HCT116 (cell line): ENCODE data around the gene HOXC11. TPM values are rescaled to one million over a fixed set of nuclear protein-coding genes. Genes with fewer than 3 reads are reported as not detected.

Source experiments
- ATAC-seq: fragments of 200-7000 bp; cut with Tn5 transposase; 2 replicates; pipeline ENCODE4 v1.9.1; 2020; ENCODE audit warnings: mild to moderate bottlenecking, moderate library complexity
- BruUV-seq: library from RNA; stranded (reverse); fragments of 400-500 nt; replicated peaks from 2 replicates; lab custom pipeline; 2021; lab: Mats Ljungman, UMichigan
- CTCF ChIA-PET: fragments of 300-600 bp; sonication (Branson Sonifier 250); formaldehyde crosslinking; loops from one replicate; lab custom pipeline; 2021; ENCODE audit warnings: antibody characterized with exemption; lab: Charles Lee
- POLR2A ChIA-PET: fragments of 300-600, 350-600 bp; sonication (Branson Sonifier 250); formaldehyde crosslinking; loops from one replicate; lab custom pipeline; 2021; ENCODE audit warnings: antibody characterized with exemption; lab: Charles Lee
- RAD21 ChIA-PET, 2 experiments: fragments of 300-600 bp; sonication (Branson Sonifier 250); formaldehyde crosslinking; loops; one replicate each; lab custom pipeline; 2023; ENCODE audit warnings: low total read pairs in 2 of 2; ENCODE audit not compliant: uncharacterized antibody in 2 of 2, unreplicated experiment in 2 of 2, low non-redundant PET in 1 of 2; lab: Charles Lee
- DNase-seq: peaks from one replicate; pipeline ENCODE4 v3.0.0-alpha.2; 2010; ENCODE audit warnings: low read depth, low spot score
- H2AFZ ChIP-seq: fragments of 200-600 bp; shearing (Covaris generic), sonication (generic); 2 replicates; pipeline ENCODE4 v1.6.1; 2017; ENCODE audit warnings: low read depth, mixed run types, mixed read lengths, antibody characterized with exemption, low read length; ENCODE audit not compliant: poor library complexity, severe bottlenecking
- H3K27ac ChIP-seq: 2 replicates; pipeline ENCODE4 v1.5.1; 2012; ENCODE audit warnings: low read depth, low read length
- H3K27me3 ChIP-seq: fragments of 200-600 bp; sonication (generic); 2 replicates; pipeline ENCODE4 v1.6.1; 2016; ENCODE audit warnings: mixed run types, low read length, mixed read lengths; ENCODE audit not compliant: insufficient read depth
- H3K36me3 ChIP-seq, 2 experiments: fragments of 200-500 bp in 1 of 2; fragments of 200-600 bp in 1 of 2; sonication (Bioruptor generic) in 1 of 2; sonication (generic) in 1 of 2; 2 replicates each; pipeline versions ENCODE4 v1.5.1 to v1.6.1; 2014 to 2016; ENCODE audit warnings: low read length in 2 of 2, inconsistent platforms in 1 of 2, mixed read lengths in 1 of 2, mixed run types in 1 of 2; ENCODE audit not compliant: insufficient read depth in 2 of 2, control insufficient read depth in 1 of 2
- H3K4me1 ChIP-seq, 2 experiments: fragments of 200-600 bp in 1 of 2; sonication (generic) in 1 of 2; 2 replicates each; pipeline versions ENCODE4 v1.5.1 to v1.6.1; 2012 to 2017; ENCODE audit warnings: low read length in 2 of 2, inconsistent platforms in 1 of 2, mild to moderate bottlenecking in 1 of 2, mixed read lengths in 1 of 2, mixed run types in 1 of 2, moderate library complexity in 1 of 2; ENCODE audit not compliant: insufficient read depth in 2 of 2, control insufficient read depth in 1 of 2
- H3K4me2 ChIP-seq: fragments of 200-600 bp; sonication (generic); 2 replicates; pipeline ENCODE4 v1.6.1; 2017; ENCODE audit warnings: mixed run types, low read length, mixed read lengths
- H3K4me3 ChIP-seq, 2 experiments: fragments of 200-600 bp in 1 of 2; sonication (generic) in 1 of 2; replicated peaks in 1 of 2; 2 replicates each; pipeline ENCODE4 v1.5.1; 2011 to 2016; ENCODE audit warnings: low read length in 2 of 2, control low read depth in 1 of 2, low read depth in 1 of 2, mild to moderate bottlenecking in 1 of 2, mixed read lengths in 1 of 2, mixed run types in 1 of 2
- H3K79me2 ChIP-seq: fragments of 200-600 bp; sonication (generic); 2 replicates; pipeline ENCODE4 v1.6.1; 2017; ENCODE audit warnings: mild to moderate bottlenecking, mixed run types, low read length, moderate library complexity, mixed read lengths; ENCODE audit not compliant: insufficient read depth
- H3K9ac ChIP-seq: fragments of 200-600 bp; sonication (generic); 2 replicates; pipeline ENCODE4 v1.6.1; 2016; ENCODE audit warnings: low read length, mixed read lengths
- H3K9me2 ChIP-seq: fragments of 200-600 bp; sonication (generic), shearing (Covaris generic); 2 replicates; pipeline ENCODE4 v1.6.1; 2017; ENCODE audit warnings: mixed run types, mild to moderate bottlenecking, moderate library complexity; ENCODE audit not compliant: insufficient read depth
- H3K9me3 ChIP-seq, 2 experiments: fragments of 200-500 bp in 1 of 2; fragments of 200-600 bp in 1 of 2; sonication (Bioruptor generic) in 1 of 2; sonication (generic) in 1 of 2; 2 replicates each; pipeline ENCODE4 v1.6.1; 2014 to 2017; ENCODE audit warnings: low read length in 2 of 2, mixed read lengths in 2 of 2, inconsistent platforms in 1 of 2, low read depth in 1 of 2, mild to moderate bottlenecking in 1 of 2, mixed run types in 1 of 2, moderate library complexity in 1 of 2; ENCODE audit not compliant: control insufficient read depth in 1 of 2, insufficient read depth in 1 of 2
- H4K20me1 ChIP-seq: fragments of 200-600 bp; sonication (generic), shearing (Covaris generic); 2 replicates; pipeline ENCODE4 v1.6.1; 2017; ENCODE audit warnings: mixed run types, mild to moderate bottlenecking, moderate library complexity; ENCODE audit not compliant: insufficient read depth
- CEBPB ChIP-seq: IDR thresholded peaks from 2 replicates; pipeline ENCODE4 v1.6.1; 2012; ENCODE audit warnings: low read depth
- EZH2 ChIP-seq: fragments of 200-600 bp; sonication (generic); IDR thresholded peaks from 2 replicates; pipeline ENCODE4 v1.6.1; 2017; ENCODE audit warnings: antibody characterized with exemption, mixed run types
- POLR2A ChIP-seq: IDR thresholded peaks from 2 replicates; pipeline ENCODE4 v1.7.0; 2011; ENCODE audit warnings: borderline replicate concordance; ENCODE audit not compliant: insufficient read depth, insufficient read length; ENCODE audit errors: extremely low read depth
- SIN3A ChIP-seq: IDR thresholded peaks from 2 replicates; pipeline ENCODE4 v1.6.1; 2012; ENCODE audit warnings: low read depth
- SP1 ChIP-seq: IDR thresholded peaks from 2 replicates; pipeline ENCODE4 v1.6.1; 2012; ENCODE audit warnings: low read depth
- SRF ChIP-seq: IDR thresholded peaks from 2 replicates; pipeline ENCODE4 v1.6.1; 2012; ENCODE audit warnings: low read depth
- TCF7L2 ChIP-seq: IDR thresholded peaks from 2 replicates; pipeline ENCODE4 v1.7.0; 2011; ENCODE audit warnings: borderline replicate concordance, inconsistent platforms; ENCODE audit not compliant: insufficient read depth, insufficient read length; ENCODE audit errors: extremely low read depth
- ZFX ChIP-seq: fragments of 450-650 bp; IDR thresholded peaks from 2 replicates; pipeline ENCODE4 v1.6.1; 2017
- ZNF274 ChIP-seq: fragments of 200-500 bp; sonication (Bioruptor generic); IDR thresholded peaks from 2 replicates; pipeline ENCODE4 v1.6.1; 2014; ENCODE audit warnings: mild to moderate bottlenecking, low read depth, low read length, inconsistent platforms
- intact Hi-C: fragments of 100-400 bp; cut with micrococcal nuclease; formaldehyde crosslinking; loops from 2 replicates; pipeline ENCODE4 v1.10.0; 2022
- total RNA-seq: library from RNA; stranded (reverse); gene quantifications from one replicate; pipeline ENCODE4 v1.2.1, GENCODE V29; 2021; ENCODE audit not compliant: unreplicated experiment
- TF ChIP-seq, protein P1 (sequence below): IDR thresholded peaks from 2 replicates; pipeline ENCODE4 v1.6.1; 2012
- TF ChIP-seq, protein P2 (sequence below): IDR thresholded peaks from 2 replicates; pipeline ENCODE4 v1.6.1; 2012; ENCODE audit warnings: low read depth

Gene HOXC11
- total RNA-seq, 1 experiment from 2014 or later: 0.22 TPM

DNA sequence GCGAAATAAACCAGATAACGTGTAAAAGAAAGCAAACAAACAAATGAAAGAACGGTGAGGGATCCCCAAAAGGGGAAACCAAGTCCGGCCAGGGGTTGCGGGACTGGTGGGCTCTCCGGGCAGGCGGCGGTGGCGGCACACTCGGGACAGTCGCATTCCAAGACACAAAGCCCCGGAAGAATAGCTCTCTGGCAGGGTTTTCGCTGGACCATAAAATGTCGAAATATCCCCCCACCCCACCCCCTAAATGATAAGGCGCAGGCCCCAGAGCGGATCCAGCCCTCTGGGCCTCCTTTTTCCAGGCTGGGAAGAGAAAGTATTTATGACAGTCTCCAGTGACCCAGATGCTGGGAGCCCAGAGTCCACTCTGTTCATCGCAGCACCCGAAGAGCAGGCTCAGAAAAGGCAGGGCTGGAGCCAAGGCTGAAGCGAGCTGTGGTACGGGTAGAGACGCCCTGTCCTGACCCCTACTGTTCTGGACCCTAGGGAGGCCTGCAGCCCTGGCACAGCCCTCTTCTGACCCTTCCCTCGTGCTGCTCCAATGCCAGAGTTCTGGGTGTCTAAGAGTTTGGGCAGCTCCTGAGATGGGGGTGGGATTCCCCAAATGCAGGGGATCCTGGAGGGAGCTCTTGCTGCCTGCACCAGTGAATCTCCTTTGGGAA is 33.8 kb downstream of the HOXC11 start:
- Histone ChIP-seq H3K9ac (peak overlapping the region; percentile 38; the same call in 1 of the 2 replicates), H3K9me3 (no peaks in the 10 kb centered on the region), H3K27ac (no peak overlapping the region), H3K79me2 (0 out of 2 replicates have a peak, but pooled peaks cover 3% of the 10 kb centered on the region), H3K4me3 (no peak overlapping the region), H3K36me3 (peaks cover 0 to 6% of the 10 kb centered on the region in 2 experiments; a peak in 1 of 4 replicates), H3K27me3 (no peaks in the 10 kb centered on the region), H3K9me2 (no peaks in the 10 kb centered on the region), H3K4me2 (peak overlapping the region; percentile 62; the same call in 1 of the 2 replicates), H4K20me1 (no peaks in the 10 kb centered on the region), H2AFZ (no peak overlapping the region), H3K4me1 (peaks cover 0 to 6% of the 10 kb centered on the region in 2 experiments; a peak in 2 of 4 replicates)
- ATAC-seq: no peak
- ChIA-PET POLR2A (interaction anchor here (0.7 kb wide), 1 partner anchor 196 kb away, joined by 3 read pairs; no protein-coding TSS in a partner anchor), CTCF (interaction anchor here (0.9 to 3.5 kb wide), 14 partner anchors 9 to 274 kb away, joined by 3 to 68 read pairs (median 9); partner anchors contain the start of genes CBX5, HNRNPA1, HOXC5 and SMUG1), RAD21 (interaction anchor here (0.7 to 2.3 kb wide), 5 partner anchors 11 to 310 kb away, joined by 3 to 18 read pairs (median 7); partner anchors contain the start of gene HOXC5 (in 1 of the 2))
- intact Hi-C loops: loop anchor here (1.0 kb wide), 3 partner anchors 185 to 202 kb away; no protein-coding TSS in a partner anchor
- TF ChIP-seq, protein P1, sequence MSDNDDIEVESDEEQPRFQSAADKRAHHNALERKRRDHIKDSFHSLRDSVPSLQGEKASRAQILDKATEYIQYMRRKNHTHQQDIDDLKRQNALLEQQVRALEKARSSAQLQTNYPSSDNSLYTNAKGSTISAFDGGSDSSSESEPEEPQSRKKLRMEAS: no peak
- TF ChIP-seq SIN3A: no peak
- no peak for TF ChIP-seq SRF
- TF ChIP-seq CEBPB: no peak
- TF ChIP-seq EZH2: no peak
- no peak for TF ChIP-seq ZNF274
- no peak for TF ChIP-seq SP1
- TF ChIP-seq, protein P2, sequence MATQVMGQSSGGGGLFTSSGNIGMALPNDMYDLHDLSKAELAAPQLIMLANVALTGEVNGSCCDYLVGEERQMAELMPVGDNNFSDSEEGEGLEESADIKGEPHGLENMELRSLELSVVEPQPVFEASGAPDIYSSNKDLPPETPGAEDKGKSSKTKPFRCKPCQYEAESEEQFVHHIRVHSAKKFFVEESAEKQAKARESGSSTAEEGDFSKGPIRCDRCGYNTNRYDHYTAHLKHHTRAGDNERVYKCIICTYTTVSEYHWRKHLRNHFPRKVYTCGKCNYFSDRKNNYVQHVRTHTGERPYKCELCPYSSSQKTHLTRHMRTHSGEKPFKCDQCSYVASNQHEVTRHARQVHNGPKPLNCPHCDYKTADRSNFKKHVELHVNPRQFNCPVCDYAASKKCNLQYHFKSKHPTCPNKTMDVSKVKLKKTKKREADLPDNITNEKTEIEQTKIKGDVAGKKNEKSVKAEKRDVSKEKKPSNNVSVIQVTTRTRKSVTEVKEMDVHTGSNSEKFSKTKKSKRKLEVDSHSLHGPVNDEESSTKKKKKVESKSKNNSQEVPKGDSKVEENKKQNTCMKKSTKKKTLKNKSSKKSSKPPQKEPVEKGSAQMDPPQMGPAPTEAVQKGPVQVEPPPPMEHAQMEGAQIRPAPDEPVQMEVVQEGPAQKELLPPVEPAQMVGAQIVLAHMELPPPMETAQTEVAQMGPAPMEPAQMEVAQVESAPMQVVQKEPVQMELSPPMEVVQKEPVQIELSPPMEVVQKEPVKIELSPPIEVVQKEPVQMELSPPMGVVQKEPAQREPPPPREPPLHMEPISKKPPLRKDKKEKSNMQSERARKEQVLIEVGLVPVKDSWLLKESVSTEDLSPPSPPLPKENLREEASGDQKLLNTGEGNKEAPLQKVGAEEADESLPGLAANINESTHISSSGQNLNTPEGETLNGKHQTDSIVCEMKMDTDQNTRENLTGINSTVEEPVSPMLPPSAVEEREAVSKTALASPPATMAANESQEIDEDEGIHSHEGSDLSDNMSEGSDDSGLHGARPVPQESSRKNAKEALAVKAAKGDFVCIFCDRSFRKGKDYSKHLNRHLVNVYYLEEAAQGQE: no peak
- no peak for TF ChIP-seq TCF7L2
- no peak for TF ChIP-seq ZFX
- TF ChIP-seq POLR2A: no peak
- DNase-seq: no peak
- BruUV-seq: no TSS peak
